ENCODE measurements around the gene MX2.
A peak's percentile ranks its signal among the peaks of the same experiment; 100 is the strongest.

Gene MX2

GRCh38 chr21:41366522-41367151, 4.8 kb downstream of the MX2 start:
- no peak for DNase-seq

GRCh38 chr21:41367301-41367944, 5.6 kb downstream of the MX2 start:
- no peak for DNase-seq

GRCh38 chr21:41367945-41368734, 6.3 kb downstream of the MX2 start:
- no peak for DNase-seq

GRCh38 chr21:41368735-41369104, 6.9 kb downstream of the MX2 start:
- no peak for DNase-seq

- peak; percentile 35 for DNase-seq
These were observed 7.5 kb downstream of the MX2 start for GRCh38 chr21:41369105-41369919.

GRCh38 chr21:41369920-41370839, 8.4 kb downstream of the MX2 start:
- DNase-seq, result peak; percentile 35

GRCh38 chr21:41370840-41371684, 9.2 kb downstream of the MX2 start:
- DNase-seq, result no peak

- no peak for DNase-seq
These were observed 9.8 kb downstream of the MX2 start for GRCh38 chr21:41371685-41372030.

GRCh38 chr21:41373253-41373652, 11.4 kb downstream of the MX2 start:
- DNase-seq, result no peak

GRCh38 chr21:41373763-41374162, 11.9 kb downstream of the MX2 start:
- no peak for DNase-seq

GRCh38 chr21:41374177-41374712, 12.4 kb downstream of the MX2 start:
- DNase-seq, result no peak

- DNase-seq, result no peak
These were observed 13.2 kb downstream of the MX2 start for GRCh38 chr21:41374867-41375533.

- DNase-seq, result no peak
These were observed 14.0 kb downstream of the MX2 start for GRCh38 chr21:41375875-41376274.

- no peak for DNase-seq
These were observed 15.9 kb downstream of the MX2 start for GRCh38 chr21:41377715-41378114.

GRCh38 chr21:41378849-41379248, 17.0 kb downstream of the MX2 start:
- no peak for DNase-seq

- no peak for DNase-seq
These were observed 18.1 kb downstream of the MX2 start for GRCh38 chr21:41379901-41380300.

- no peak for DNase-seq
These were observed 19.9 kb downstream of the MX2 start for GRCh38 chr21:41381731-41382130.

GRCh38 chr21:41387042-41387819, 25.4 kb downstream of the MX2 start:
- DNase-seq, result no peak

GRCh38 chr21:41387824-41388223, 26.0 kb downstream of the MX2 start:
- DNase-seq, result no peak

Data from effector CD8-positive, alpha-beta T cell (primary cell).